ENCODE measurements around the gene TRIM17.
A peak's percentile ranks its signal among the peaks of the same experiment; 100 is the strongest.

TRIM17 gene

GRCh38 chr1:228381356-228381755, 35.3 kb downstream of the TRIM17 start:
- DNase-seq = no peak

- no peak for DNase-seq
Observed at GRCh38 chr1:228379666-228380065, 37.0 kb downstream of the TRIM17 start.

GRCh38 chr1:228378873-228379460, 37.7 kb downstream of the TRIM17 start:
- DNase-seq = no peak

GRCh38 chr1:228378090-228378872, 38.4 kb downstream of the TRIM17 start:
- peak in 51 of 58 donors; percentile 17 to 80 (median 48) for DNase-seq

GRCh38 chr1:228377664-228378089, 39.0 kb downstream of the TRIM17 start:
- DNase-seq = no peak

GRCh38 chr1:228376651-228377631, 39.7 kb downstream of the TRIM17 start:
- no peak for DNase-seq

GRCh38 chr1:228376262-228376628, 40.4 kb downstream of the TRIM17 start:
- no peak for DNase-seq

- DNase-seq = no peak
Observed at GRCh38 chr1:228375578-228376261, 40.9 kb downstream of the TRIM17 start.

GRCh38 chr1:228374711-228375577, 41.7 kb downstream of the TRIM17 start:
- peak in 55 of 58 donors; percentile 12 to 91 (median 69) for DNase-seq

- DNase-seq = no peak
Observed at GRCh38 chr1:228373681-228374571, 42.7 kb downstream of the TRIM17 start.

GRCh38 chr1:228373004-228373680, 43.5 kb downstream of the TRIM17 start:
- DNase-seq = no peak

- no peak for DNase-seq
Observed at GRCh38 chr1:228372183-228373003, 44.3 kb downstream of the TRIM17 start.

GRCh38 chr1:228371741-228372182, 44.9 kb downstream of the TRIM17 start:
- no peak for DNase-seq

- DNase-seq = no peak
Observed at GRCh38 chr1:228370941-228371740, 45.5 kb downstream of the TRIM17 start.

GRCh38 chr1:228370439-228370940, 46.2 kb downstream of the TRIM17 start:
- no peak for DNase-seq
